NCI-H128 (cell line): Measurements from ENCODE around the gene SPRN.
A peak's percentile ranks its signal among the peaks of the same experiment; 100 is the strongest.
"Not testable (repeated sequence)": the region's sequence is repeated elsewhere in the genome, so short reads cannot be mapped to it uniquely, and the experiment has no call there.

ENCODE experiments used
- DNase-seq: peaks from one replicate; lab custom pipeline; 2025; ENCODE audit not compliant: unreplicated experiment; lab: John Stamatoyannopoulos, UW

The SPRN gene

DNA sequence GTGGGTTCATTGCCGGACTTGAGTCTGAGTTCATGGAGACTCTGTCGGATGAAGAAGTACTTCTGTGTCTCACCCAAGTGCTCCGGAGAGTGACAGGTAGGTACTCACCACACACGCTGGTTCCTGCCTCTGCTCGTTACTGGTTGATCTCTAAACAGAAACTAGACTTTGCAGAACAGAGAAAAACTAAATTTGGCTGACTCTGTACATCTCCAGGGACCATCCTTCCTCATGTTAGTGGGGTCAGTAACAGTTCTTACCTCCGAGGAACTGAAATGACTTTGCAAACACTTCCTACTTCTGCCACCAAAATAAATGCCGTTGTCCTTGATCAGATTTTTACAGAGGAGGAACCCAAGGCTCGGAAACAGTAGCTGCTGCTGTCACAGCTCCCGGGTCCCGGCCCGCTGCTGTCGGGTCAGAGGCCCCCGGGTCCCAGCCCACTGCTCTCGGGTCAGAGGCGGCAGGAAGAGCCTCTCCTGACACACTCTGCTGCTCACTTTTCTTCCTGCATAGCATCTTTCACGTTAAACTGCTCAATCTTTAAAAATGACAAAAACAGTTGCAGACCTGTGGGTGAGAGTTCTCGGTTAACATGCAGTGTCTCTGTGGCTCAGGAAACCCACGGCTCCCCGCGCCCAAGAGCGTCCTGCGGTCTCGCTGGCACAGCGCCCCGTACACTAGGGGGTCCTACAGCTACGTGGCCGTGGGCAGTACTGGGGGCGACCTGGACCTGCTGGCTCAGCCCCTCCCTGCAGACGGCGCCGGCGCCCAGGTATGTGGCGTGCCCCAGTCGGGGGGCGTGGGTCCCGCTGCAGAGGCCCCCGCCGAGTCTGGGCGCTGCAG lies 35.2 kb downstream of the SPRN start:
- DNase-seq: no peak

DNA sequence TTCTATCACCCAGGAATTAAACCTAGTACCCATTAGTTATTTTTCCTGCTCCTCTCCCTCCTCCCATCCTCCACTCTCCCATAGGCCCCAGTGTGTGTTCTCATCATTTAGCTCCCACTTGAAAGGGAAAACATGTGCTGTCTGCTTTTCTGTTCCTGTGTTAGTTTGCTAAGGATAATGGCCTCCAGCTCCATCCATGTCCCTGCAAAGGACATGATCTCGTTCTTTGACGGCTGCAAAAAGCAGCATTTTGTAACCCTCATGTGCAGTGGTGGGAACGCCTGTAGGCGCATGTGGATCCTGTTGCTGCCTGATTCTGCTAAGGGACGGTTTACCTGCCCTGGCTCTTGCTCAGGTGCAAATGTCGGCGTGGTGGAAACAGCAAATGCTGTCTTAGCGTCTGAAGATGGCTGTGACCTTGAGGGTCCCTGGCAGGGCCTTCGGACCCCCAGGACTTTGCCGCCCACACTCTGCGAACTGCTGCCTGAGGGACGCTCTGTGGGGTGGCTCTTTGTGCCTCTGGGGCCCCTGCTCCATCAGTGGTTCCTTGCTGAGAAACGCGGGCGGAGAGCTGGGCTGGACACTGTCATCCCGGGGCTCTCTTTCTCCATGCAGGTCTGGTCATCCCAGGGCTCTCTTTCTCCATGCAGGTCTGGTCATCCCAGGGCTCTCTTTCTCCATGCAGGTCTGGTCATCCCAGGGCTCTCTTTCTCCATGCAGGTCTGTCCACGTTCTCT lies 36.0 kb downstream of the SPRN start:
- DNase-seq: no peak

DNA sequence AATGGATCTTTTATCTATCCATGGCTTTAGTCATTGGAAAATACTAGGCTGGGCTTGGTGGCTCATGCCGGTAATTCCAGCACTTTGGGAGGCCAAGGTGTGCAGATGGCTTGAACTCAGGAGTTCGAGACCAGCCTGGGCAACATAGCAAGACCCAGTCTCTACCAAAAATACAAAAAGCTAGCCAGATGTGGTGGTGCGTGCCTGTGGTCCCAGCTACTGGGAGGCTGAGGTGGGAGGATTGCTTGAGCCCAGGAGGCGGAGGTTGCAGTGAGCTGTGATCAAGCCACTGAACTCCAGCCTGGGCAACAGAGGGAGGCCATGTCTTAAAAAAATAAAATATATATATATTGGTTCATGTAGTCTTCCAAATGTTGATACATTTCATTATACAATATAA lies 37.5 kb downstream of the SPRN start:
- DNase-seq: not testable (repeated sequence)

DNA sequence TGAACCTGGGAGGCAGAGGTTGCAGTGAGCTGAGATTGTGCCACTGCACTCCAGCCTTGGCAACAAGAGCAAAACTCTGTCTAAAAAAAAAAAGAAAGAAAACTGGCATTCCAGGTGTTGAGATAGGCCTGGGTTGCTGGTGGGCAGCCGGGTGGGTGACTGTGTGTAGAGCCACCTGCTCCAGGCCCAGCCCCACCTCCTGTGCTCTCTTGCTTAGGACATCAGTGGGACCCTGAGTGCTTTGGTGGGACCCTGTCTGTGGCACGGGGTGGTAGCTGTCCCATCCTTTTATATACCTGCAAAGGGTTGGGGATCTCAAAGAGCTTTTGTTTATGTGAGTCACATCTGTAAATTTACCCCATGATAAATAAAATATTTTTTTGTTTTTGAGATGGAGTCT lies 39.2 kb downstream of the SPRN start:
- DNase-seq: no peak

DNA sequence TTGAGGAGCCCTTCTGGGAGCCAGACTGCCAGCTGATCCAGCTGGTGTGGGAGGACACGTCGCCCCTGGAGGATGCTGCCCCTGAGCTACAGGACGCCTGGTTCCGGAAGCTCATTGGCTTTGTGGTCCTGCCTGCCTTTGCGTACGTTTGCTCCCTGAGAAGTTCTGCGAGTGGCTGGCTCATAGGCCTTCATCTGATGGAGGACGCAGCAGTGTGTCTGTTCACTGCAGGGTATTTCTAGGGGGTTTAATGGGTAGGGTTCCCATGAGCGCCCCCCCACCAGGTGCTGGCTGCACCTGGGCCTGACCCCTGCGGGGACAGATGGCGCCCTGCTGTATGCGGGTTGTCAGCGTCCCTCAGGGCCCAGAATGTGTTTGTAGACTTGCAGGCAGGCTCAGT lies 40.4 kb downstream of the SPRN start:
- no peak for DNase-seq

DNA sequence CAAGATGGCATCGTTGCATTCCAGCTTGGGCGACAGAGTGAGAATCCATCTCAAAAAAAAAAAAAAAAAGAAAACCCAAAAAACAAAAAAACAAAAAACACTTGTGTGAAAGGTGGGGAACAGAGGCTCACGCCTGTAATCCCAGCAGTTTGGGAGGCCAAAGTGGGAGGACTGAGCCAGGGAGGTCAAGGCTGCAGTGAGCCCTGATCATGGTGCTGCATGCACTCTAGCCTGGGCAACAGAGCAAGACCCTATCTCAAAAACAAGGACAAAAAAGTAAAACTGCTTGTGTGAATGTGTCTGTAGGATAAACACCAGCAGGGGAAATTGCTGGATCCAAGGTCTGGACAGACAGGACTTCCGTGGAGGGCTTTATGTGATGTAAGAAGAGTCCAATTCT lies 40.9 kb downstream of the SPRN start:
- no peak for DNase-seq

DNA sequence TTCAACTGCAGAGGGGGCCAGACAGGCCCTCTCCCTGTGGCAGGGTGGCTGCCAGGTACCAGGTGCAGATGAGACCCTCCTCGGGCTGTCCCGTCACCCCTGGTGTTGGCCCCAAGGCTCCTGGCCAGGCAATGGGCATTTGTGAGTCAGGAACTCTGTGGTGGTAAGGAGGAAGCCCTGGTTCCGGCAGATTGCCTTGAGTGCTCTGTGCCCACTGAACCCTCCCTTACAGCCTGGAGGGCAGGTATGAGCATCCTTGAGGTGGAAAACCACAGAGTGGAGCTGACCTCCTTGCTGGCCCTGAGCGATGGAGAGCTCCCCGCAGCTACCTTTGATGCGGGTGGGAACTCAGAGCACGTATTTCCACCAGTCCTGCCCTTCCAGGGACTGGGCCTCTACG lies 43.4 kb downstream of the SPRN start:
- DNase-seq: no peak

DNA sequence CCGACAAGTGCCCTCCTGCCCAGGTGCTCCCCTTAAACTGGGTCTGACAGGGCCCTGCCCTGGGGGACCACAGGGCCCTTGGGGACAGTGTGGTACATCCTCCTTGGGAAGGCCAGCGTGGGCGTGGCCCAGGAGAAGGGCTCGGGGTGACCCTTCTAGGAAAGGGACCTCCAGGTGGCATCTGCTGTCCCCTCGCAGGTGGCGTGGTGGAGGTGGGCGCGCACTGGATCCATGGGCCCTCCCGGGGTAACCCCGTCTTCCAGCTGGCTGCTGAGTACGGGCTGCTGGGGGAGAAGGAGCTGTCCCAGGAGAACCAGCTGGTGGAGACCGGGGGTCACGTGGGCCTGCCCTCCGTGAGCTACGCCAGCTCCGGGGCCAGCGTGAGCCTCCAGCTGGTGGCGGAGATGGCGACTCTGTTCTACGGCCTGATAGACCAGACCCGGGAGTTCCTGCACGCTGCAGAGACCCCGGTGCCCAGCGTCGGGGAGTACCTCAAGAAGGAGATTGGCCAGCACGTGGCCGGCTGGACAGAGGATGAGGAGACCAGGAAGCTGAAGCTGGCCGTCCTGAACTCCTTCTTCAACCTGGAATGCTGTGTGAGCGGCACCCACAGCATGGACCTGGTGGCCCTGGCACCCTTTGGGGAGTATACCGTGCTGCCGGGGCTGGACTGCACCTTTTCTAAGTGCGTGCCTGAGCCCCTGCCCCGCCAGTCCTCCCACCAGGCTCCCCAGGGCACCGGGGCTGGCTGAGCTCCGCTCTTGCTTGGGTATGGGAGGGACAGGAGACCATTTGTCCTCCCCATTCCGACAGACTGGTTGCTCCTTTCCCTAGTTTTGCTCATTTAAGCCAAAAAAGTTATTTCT lies 44.4 kb downstream of the SPRN start:
- no peak for DNase-seq

DNA sequence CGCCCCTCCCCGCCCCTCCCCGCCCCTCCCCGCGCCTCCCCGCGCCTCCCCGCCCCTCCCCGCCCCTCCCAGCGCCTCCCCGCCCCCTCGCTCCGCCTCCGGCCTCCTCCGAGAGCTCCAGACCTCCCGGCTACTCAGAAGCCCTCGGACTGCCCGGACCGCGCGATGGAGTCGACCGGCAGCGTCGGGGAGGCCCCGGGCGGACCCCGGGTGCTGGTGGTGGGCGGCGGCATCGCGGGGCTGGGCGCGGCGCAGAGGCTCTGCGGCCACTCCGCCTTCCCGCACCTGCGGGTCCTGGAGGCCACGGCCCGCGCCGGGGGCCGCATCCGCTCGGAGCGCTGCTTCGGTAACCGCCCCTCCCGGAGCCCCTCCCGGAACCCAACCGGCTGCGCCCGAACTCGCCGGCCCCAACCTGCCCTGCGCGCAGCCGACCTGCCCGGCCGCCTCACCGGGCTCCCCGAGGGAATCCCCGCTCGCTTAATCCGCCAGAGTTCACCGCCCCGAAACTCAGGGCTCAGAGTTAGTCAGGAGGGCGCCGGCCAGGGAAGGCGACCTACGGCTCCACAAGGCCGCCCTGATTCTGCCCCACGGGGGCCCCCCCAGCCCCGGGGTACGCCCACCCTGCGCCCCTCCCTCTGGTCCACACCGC lies 45.1 kb downstream of the SPRN start, which contains the start of gene PAOX:
Gene PAOX, plus strand, starts transcription at position 111 of the 649 bp plus-strand sequence. Its CDS starts 55 bp downstream, at position 166.
- no peak for DNase-seq

DNA sequence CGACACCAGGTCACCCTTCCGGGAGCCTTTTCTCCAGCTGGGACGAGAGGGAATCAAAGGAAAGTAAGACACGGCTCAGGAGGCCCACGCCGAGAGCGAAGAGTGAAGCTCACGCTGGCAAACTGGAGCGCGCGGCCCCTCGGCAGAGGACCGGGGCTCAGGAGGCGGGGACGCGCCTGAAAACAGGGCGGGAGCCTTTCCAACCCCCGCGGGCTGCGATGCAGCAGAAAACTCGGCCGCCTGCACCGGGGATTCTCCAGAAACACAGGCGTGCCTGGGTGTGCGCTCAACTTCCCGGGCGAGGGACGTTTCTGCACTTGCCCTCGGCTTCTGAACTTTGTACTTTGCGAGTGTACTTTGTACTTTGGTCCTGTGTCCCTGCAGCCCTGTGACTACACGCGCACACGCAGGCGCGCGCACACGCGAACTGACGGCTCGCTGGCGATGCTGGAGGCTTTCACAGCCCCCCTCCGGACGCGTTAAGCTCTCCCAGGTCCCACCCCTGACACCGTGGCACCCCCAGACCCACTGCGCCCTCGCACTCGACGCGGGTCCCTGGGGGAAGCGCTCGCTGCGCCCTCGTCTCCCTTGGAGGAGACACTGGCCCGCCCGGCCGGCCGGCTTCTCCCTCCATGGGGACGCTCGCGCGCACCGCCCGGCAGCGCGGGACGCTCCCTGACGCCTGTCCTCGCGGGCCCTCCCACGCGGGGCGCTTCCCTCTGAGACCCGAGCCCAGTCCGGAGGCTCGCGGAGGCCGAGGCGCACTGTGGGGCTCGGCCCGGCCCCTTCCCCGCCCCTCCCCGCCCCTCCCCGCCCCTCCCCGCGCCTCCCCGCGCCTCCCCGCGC lies 46.0 kb downstream of the SPRN start:
- no peak for DNase-seq

DNA sequence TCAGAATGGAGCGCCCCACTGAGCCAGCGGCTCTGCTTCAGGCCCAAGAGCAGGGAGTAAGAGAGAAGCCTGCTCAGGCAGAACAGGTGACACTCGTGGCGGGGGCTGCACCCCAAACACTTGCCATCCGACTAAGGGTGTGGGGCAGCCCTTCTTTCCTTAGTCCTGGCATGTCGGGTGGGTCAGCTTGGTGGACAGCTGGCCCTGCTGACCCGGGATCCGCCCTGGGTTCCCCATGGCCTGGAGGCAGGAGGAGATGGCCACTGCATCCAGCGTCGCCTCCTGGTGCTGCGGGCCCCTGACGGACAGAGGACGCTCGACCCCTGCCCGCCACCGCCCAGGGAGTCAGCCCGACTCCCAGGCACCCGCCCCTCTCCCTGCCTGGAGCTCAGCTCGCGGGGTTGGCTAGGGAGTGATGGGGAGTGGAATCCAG lies 46.6 kb downstream of the SPRN start:
- DNase-seq: no peak

DNA sequence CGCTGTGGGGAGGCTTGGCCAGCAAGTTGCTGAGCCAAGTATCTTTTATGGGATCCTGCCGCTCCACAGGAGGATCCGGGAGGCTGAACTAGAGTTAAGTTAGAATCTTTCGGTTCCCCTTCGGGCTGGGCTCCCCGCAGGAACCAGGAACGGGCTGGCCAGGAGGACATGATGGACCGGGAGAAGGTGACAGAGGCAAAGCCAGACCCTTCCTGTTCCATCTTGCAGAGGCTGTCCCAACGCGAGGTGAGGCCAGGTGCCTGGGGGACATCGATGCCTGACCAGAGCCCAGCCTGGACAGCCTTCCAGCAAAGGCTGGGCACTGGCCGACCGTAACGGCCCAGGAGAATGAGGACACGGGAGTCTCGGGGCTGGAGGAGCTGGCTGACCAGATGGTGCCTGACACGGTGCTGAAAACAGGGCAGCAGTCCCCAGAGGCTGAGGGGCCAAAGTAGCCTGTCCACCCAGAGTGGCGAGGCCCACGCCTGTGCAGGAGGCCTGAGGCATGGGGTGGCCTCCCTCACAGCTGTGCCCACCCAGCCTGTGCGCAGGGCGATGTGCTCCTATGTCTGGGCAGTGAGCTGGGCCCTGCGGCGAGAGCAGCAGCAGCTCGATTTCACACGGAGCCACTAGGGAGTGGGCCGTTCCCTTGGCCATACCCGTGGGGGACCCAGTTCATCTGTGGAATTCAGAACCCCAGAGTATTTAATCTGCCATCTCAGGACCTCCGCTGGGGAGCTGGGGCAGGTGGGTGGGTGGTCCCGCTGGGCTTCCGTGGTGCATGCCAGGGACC lies 47.2 kb downstream of the SPRN start:
- no peak for DNase-seq

DNA sequence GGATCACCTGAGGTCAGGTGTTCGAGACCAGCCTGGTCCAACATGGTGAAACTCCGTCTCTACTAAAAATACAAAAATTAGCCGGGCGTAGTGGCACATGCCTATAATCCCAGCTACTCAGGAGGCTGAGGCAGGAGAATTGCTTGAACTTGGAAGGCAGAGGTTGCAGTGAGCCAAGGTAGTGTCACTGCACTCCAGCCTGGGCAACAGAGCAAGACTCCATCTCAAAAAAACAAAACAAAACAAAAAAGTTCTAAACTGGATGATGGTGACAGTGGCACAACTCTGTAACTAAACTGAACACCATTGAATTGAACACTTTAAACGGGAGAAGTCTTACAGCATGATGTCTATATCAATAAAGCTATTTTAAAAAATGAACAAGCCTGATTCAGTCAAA lies 48.2 kb downstream of the SPRN start:
- DNase-seq: not testable (repeated sequence)

DNA sequence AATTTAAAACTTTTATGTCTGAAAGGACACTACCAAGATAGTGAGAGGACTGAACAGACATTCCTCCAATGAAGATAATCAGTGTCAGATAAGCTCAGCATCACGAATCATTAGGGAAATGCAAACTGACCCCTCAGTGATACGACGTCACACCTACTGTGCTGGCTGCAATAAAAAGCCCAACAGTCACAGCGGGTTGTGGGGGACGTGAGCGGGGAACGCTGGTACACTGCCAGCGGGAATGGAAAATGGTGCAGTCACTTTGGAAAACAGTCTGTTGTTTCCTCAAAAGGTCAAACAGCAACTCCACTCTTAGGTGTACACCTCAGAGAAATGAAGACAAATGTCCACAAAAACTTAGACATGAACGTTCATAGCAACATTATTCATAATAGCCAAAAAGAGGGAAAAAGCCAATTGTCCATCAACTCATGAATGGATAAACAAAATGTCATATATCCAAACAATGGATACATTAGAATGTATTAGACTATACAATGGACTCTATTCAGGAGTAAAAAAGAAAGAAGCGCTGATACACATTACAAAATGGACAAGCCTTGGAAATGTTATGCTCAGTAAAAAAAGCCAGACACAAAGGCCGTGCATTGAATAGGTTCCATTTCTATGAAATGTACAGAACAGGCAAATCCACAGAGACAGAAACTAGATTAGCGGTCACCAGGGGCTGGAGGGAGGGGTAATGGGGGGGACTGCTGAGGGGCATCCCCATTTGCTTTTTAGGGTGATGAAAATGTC lies 48.9 kb downstream of the SPRN start:
- DNase-seq: no peak

DNA sequence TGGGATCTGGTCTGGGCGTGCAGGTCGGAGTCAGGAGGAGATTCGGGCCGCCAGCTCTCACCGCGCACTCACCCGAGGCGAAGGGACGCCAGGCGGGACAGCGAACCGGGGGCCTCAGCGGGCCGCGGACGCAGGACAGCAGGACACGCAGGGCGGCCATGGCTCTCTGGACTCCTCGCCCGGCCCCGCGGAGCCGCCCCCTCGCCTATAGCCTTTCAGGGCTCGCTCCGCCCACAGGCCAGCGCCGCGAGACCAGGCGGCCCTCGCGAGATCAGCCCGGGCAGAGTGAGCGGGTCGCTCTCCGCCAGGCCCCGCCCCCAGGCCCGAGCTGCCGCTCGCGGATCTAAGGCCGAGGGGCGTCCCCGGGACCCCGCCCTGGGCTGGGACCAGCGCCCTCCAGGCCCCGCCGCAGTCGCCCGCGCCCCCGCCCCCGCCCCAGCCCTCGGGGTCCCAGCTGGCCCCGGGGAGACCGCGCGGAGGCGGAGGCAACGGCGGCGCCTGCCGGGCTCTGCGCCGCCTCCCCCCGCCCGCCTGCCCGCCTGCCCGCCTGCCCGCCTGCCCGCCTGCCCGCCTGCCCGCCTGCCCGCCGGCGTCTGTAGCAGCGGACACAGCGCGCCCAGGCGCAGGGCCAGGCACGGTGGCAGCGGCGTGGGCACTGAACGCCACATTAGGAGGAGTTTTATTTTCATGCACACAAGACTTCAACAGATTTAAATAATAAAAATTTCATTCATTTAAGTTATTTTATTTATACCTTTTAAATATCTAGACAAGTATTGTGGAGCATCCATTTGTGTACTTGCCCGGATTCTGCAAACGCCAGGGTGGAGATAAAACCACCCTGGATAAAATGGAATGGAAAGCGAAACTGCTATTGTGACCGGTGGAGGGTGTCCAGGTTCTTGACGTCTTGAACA lies 51.0 kb downstream of the SPRN start, which contains the start of gene ECHS1:
Gene ECHS1, minus strand, starts transcription at position 181 of the 917 bp plus-strand sequence. Its CDS starts 21 bp downstream, at position 160.
- DNase-seq: peak; percentile 70

DNA sequence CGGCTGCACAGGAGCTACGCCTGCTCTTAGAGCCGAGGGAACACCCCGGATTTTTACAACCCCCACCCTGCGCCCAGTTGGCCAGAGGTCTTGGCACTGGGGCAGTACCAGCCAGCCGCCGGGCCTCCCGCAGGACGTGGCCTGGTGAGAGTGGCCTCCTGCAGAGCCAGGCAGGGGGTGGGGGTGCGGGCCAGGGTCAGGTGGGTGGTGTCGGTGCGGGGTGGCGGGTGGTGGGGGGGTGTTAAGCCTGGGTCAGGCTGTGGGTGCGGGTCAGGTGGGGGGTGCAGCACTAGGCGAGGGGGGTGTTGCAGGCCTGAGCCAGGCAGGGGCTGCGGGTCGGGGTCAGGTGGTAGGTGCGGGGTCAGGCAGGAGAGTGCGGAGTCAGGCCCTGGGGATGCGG lies 51.9 kb downstream of the SPRN start:
- DNase-seq: no peak
